ENCODE data around the gene CHST8. TPM values are rescaled to one million over a fixed set of nuclear protein-coding genes. Genes with fewer than 3 reads are reported as not detected.
A peak's percentile ranks its signal among the peaks of the same experiment; 100 is the strongest.

Gene CHST8
- total and polyA plus RNA-seq, 2 donors from 2014 or later: 0.28 TPM; not detected in 1

- no peaks in the 10 kb centered on the region for H3K36me3 ChIP-seq (ENCODE audit: control insufficient read depth in 2 of 3, insufficient read depth in 3 of 3, low read length in 3 of 3)
- H3K27ac ChIP-seq (ENCODE audit: low read depth in 2 of 2, low read length in 2 of 2): no peak overlapping the region
- DNase-seq (peak in 3 of 5 donors; percentile 8 to 54 (median 51)), FAIRE-seq (no peak)
- intact Hi-C loops (cut with DNase I): no loop called here
- no peak overlapping the region for H3K4me3 ChIP-seq (ENCODE audit: low read length in 3 of 3)
- peaks cover 0 to 4% (median 0%) of the 10 kb centered on the region in 3 donors for H3K4me1 ChIP-seq (ENCODE audit: control insufficient read depth in 2 of 3, insufficient read depth in 2 of 3, low read depth in 1 of 3, low read length in 3 of 3)
- peaks cover 31% of the 10 kb centered on the region for H3K27me3 ChIP-seq (ENCODE audit: control insufficient read depth, insufficient read depth, low read length)
- TF ChIP-seq, protein P1, sequence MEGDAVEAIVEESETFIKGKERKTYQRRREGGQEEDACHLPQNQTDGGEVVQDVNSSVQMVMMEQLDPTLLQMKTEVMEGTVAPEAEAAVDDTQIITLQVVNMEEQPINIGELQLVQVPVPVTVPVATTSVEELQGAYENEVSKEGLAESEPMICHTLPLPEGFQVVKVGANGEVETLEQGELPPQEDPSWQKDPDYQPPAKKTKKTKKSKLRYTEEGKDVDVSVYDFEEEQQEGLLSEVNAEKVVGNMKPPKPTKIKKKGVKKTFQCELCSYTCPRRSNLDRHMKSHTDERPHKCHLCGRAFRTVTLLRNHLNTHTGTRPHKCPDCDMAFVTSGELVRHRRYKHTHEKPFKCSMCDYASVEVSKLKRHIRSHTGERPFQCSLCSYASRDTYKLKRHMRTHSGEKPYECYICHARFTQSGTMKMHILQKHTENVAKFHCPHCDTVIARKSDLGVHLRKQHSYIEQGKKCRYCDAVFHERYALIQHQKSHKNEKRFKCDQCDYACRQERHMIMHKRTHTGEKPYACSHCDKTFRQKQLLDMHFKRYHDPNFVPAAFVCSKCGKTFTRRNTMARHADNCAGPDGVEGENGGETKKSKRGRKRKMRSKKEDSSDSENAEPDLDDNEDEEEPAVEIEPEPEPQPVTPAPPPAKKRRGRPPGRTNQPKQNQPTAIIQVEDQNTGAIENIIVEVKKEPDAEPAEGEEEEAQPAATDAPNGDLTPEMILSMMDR (IDR thresholded peaks at IDR 0.05; ENCODE audit: borderline replicate concordance, extremely low read depth, insufficient read depth): no peak
- H3K9ac ChIP-seq (ENCODE audit: low read length in 3 of 3): no peak overlapping the region
- no peaks in the 10 kb centered on the region for H3K9me3 ChIP-seq (ENCODE audit: control insufficient read depth in 2 of 3, insufficient read depth in 1 of 3, low read length in 3 of 3)
Observed at GRCh38 chr19:33622809-33623511, 1.2 kb downstream of the CHST8 start.

DNA sequence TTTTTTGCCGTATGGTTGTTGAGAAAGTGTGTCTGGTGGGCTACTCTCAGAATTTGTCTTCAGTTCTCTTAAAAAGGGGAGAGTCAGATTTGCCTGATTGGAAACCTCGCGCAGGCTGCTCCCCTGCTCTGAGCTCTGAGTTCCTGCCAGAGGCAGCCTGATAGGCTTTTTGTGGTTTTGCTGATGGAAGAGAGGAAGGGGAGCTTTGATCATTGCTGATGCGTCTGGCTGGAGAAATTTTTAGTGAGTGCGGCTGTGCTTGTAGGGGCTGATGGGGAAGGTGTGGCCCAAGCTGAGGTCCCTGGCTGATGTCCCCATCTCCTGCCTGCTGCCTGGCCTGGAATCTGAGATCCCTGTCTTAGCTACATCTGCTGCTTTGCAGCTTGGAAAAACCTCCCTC, 2.8 kb downstream of the CHST8 start:
- intact Hi-C loops (cut with DNase I): no loop called here
- DNase-seq: peak in 2 of 5 donors; percentile 36 to 46
- H3K27me3 ChIP-seq (ENCODE audit: control insufficient read depth, insufficient read depth, low read length): peaks cover 30% of the 10 kb centered on the region
- H3K9me3 ChIP-seq (ENCODE audit: control insufficient read depth in 2 of 3, insufficient read depth in 1 of 3, low read length in 3 of 3): no peaks in the 10 kb centered on the region
- no peak overlapping the region for H3K9ac ChIP-seq (ENCODE audit: low read length in 3 of 3)
- H3K36me3 ChIP-seq (ENCODE audit: control insufficient read depth in 2 of 3, insufficient read depth in 3 of 3, low read length in 3 of 3): no peaks in the 10 kb centered on the region
- peaks cover 0 to 4% (median 0%) of the 10 kb centered on the region in 3 donors for H3K4me1 ChIP-seq (ENCODE audit: control insufficient read depth in 2 of 3, insufficient read depth in 2 of 3, low read depth in 1 of 3, low read length in 3 of 3)
- TF ChIP-seq, protein P1 (IDR thresholded peaks at IDR 0.05; ENCODE audit: borderline replicate concordance, extremely low read depth, insufficient read depth): no peak
- H3K27ac ChIP-seq (ENCODE audit: low read depth in 2 of 2, low read length in 2 of 2): no peak overlapping the region
- FAIRE-seq: no peak
- no peak overlapping the region for H3K4me3 ChIP-seq (ENCODE audit: low read length in 3 of 3)

- TF ChIP-seq, protein P1 (IDR thresholded peaks at IDR 0.05; ENCODE audit: borderline replicate concordance, extremely low read depth, insufficient read depth): no peak
- H3K9me3 ChIP-seq (ENCODE audit: control insufficient read depth in 2 of 3, insufficient read depth in 1 of 3, low read length in 3 of 3): no peaks in the 10 kb centered on the region
- no peak for DNase-seq
- H3K27me3 ChIP-seq (ENCODE audit: control insufficient read depth, insufficient read depth, low read length): peaks cover 17% of the 10 kb centered on the region
- H3K9ac ChIP-seq (ENCODE audit: low read length in 3 of 3): no peak overlapping the region
- peaks cover 0 to 4% (median 0%) of the 10 kb centered on the region in 3 donors for H3K4me1 ChIP-seq (ENCODE audit: control insufficient read depth in 2 of 3, insufficient read depth in 2 of 3, low read depth in 1 of 3, low read length in 3 of 3)
- H3K36me3 ChIP-seq (ENCODE audit: control insufficient read depth in 2 of 3, insufficient read depth in 3 of 3, low read length in 3 of 3): no peaks in the 10 kb centered on the region
- no peak for FAIRE-seq
- no peak overlapping the region for H3K27ac ChIP-seq (ENCODE audit: low read depth in 2 of 2, low read length in 2 of 2)
- H3K4me3 ChIP-seq (ENCODE audit: low read length in 3 of 3): no peak overlapping the region
- intact Hi-C loops (cut with DNase I): no loop called here
Observed at GRCh38 chr19:33627526-33627925, 5.8 kb downstream of the CHST8 start.
